HG03432 (cell line): Measurements from ENCODE around the gene CCDC7.
"Not testable (repeated sequence)": the region's sequence is repeated elsewhere in the genome, so short reads cannot be mapped to it uniquely, and the experiment has no call there.

Experiments
- ATAC-seq: cut with Tn5 transposase; IDR thresholded peaks from one replicate; pipeline ENCODE4 v1.9.1; 2021; ENCODE audit warnings: mild to moderate bottlenecking, moderate library complexity; ENCODE audit not compliant: unreplicated experiment

CCDC7 gene

DNA sequence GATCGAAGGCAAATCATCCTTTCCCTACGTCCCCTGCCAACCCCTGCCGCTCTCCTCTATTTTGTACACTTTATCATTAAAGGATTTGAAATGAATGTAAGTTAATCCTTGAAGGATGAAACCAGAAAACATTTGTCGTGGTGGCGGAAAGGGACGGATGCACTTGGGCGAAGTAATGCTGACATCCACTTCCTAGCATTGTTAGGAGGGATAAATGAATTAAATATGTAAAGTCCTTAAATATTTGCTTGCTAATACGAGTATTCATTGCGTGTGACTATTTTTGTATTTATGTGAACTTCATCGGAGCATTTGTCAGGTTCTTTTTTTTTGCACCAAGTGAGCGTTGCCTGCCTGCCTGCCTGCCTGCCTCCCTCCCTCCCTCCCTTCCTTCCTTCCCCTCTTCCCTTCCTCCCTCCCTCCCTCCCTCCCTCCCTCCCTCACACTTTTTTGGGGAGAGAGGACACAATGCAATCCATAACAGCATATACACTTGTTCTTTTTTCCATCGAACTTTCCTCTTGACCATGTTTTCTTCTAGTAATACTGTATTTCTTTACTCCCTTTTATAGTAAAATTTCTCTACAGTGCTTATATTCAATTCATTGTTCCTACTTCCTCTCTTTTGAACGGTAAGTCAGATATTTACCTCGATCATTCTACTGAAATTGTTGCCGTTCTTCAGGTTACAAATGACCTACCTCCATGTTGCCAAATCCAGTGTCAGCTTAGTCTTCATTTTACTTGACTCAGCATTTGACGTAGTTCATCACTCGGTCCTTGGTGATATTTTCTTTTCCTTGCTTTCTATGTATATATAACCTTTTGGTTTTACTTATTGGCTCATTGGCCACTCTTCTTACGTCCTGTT lies 831 bp downstream of the CCDC7 start:
- peak; percentile 11 for ATAC-seq

DNA sequence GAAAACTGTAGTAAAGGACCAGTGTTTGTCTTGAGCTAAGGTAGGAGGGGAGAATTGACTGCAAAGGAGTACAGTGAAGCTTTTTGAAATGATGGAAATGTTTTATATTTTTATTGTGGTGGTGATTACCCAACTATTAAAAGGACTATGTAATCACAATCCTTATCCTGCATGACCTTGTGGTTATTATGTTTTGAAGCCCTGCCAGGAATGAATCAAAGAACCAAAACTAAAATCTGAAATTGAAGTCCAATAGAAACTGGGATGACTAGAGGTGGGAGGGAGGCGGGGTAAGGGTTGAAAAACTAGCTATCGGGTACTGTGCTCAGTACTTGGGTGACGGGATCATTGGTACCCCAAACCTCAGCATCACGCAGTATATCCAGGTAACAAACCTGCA lies 8.2 kb downstream of the CCDC7 start:
- ATAC-seq: no peak

- no peak for ATAC-seq
Observed at GRCh38 chr10:32459051-32459698, 13.2 kb downstream of the CCDC7 start.

DNA sequence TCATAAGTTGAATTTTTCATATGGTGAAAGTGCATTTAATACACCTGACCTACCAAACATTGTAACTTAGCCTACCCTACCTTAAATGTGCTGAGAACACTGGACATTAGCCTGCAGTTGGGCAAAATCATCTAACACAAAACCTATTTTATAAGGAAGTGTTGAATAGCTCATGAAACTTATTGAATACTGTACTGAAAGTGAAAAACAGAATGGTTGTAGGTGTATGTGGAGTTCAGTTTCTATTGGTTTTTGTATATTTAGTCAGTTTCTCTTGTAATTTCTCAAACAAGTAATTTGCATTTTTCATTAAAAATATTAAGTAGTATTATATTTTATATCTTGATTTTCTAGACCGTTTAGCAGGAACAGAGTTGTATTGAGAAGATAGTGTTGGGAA lies 15.3 kb downstream of the CCDC7 start:
- ATAC-seq: peak; percentile 61

GRCh38 chr10:32471232-32471631 lies 25.3 kb downstream of the CCDC7 start:
- no peak for ATAC-seq

DNA sequence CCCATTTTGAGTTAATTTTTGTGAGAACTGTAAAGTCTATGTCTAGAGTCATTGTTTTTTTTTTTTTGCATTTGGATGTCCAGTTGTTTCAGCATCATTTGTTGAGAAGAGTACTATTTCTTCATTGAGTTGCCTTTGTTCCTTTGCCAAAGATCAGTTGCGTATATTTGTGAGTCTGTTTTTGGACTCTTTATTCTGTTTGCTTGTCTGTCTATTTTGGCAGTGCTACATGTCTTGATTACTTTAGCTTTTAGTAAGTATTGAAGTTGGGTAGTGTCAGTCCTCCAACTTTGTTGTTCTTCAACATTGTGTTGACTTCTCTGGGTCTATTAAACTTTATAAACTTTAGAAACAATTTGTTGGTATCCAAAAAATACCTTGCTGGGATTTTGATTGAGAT lies 31.6 kb downstream of the CCDC7 start:
- ATAC-seq: no peak

DNA sequence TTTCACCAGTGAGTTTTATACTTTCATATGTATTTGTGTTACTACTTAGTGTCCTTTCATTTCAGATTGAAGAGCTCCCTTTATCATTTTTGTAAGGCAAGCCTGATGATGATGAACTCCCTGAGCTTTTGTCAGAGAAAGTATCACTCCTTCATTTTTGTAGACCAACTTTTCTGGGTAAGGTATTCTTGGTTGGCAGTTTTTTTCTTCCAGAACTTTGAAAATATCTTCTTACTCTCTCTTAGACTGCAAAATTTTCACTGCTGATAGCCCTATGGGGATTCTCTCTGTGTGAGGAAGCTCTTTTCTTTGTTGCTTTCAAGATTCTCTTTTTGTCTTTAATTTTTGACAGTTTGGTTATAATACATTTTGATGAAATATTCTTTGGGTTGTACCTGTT lies 35.7 kb downstream of the CCDC7 start:
- no peak for ATAC-seq

DNA sequence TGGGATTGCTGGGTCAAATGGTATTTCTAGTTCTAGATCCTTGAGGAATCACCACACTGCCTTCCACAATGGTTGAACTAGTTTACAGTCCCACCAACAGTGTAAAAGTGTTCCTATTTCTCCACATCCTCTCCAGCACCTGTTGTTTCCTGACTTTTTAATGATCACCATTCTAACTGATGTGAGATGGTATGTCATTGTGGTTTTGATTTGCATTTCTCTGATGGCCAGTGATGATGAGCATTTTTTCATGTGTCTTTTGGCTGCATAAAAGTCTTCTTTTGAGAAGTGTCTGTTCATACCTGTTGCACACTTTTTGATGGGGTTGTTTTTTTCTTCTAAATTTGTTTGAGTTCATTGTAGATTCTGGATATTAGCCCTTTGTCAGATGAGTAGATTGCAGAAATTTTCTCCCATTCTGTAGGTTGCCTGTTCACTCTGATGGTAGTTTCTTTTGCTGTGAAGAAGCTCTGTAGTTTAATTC lies 37.1 kb downstream of the CCDC7 start:
- not testable (repeated sequence) for ATAC-seq

- not testable (repeated sequence) for ATAC-seq
Observed at GRCh38 chr10:32488038-32488437, 42.1 kb downstream of the CCDC7 start.

GRCh38 chr10:32489158-32489557 lies 43.2 kb downstream of the CCDC7 start:
- no peak for ATAC-seq

- no peak for ATAC-seq
Observed at GRCh38 chr10:32489901-32490300, 44.0 kb downstream of the CCDC7 start.

GRCh38 chr10:32494562-32494961 lies 48.6 kb downstream of the CCDC7 start:
- ATAC-seq: not testable (repeated sequence)

DNA sequence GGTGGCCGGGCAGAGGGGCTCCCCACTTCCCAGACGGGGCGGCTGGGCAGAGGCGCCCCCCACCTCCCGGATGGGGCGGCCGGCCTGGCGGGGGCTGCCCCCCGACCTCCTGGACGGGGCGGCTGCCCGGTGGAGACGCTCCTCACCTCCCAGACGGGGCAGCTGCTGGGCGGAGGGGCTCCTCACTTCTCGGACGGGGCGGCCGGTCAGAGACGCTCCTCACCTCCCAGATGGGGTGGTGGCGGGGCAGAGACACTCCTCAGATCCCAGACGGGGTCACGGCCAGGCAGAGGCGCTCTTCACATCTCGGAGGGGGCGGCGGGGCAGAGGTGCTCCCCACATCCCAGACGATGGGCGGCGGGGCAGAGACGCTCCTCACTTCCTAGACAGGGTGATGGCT lies 54.2 kb downstream of the CCDC7 start:
- ATAC-seq: not testable (repeated sequence)

DNA sequence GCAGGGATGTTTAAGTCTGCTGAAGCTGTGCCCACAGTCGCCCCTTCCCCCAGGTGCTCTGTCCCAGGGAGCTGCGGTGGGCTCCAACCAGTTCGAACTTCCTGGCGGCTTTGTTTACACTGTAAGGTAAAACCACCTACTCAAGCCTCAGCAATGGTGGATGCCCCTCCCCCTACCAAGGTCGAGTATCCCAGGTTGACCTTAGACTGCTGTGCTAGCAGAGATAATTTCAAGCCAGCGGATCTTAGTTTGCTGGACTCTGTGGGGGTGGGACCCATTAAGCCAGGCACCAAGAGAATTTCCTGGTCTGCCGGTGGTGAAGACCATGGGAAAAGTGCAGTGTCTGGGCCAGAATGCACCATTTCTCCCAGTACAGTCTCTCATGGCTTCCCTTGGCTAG lies 56.0 kb downstream of the CCDC7 start:
- no peak for ATAC-seq

DNA sequence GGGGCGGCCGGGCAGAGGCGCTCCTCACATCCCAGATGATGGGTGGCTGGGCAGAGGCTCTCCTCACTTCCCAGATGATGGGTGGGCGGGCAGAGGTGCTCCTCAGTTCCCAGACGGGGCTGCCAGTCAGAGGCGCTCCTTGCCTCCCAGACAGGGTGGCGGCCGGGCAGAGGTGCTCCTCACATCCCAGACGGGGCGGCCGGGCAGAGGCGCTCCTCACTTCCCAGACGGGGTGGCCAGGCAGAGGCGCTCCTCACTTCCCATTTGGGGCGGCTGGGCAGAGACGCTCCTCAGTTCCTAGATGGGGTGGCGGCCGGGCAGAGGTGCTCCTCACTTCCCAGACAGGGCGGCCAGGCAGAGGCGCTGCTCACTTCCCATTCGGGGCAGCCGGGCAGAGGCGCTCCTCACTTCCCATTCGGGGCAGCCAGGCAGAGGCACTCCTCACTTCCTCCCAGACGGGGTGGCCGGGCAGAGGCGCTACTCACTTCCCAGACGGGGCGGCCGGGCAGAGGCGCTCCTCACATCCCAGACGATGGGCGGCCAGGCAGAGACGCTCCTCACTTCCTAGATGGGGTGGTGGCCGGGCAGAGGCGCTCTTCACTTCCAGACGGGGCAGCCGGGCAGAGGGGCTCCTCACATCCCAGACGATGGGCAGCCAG lies 60.0 kb downstream of the CCDC7 start:
- not testable (repeated sequence) for ATAC-seq

DNA sequence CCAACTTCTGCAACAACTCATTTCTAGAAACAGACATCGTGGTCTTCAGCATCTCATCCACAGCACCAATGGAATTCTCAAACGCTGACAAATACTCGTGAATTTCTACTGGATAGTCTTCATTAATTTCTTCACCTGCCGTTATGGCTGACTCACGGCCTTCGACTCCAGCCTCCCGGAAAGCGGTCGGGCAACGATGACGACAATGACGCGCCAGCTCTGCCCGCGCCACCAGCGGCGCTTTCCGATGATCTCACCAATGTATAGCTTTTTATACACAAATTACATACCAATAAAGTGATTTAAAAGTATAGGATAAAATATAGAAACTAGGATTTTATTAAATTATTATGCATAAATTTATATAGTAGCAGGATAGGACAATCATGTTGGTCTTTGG lies 65.7 kb downstream of the CCDC7 start:
- ATAC-seq: no peak

- ATAC-seq: no peak
Observed at GRCh38 chr10:32516567-32517495, 70.9 kb downstream of the CCDC7 start.

GRCh38 chr10:32530231-32530630 lies 84.3 kb downstream of the CCDC7 start:
- no peak for ATAC-seq

- no peak for ATAC-seq
Observed at GRCh38 chr10:32538256-32538655, 92.3 kb downstream of the CCDC7 start.

DNA sequence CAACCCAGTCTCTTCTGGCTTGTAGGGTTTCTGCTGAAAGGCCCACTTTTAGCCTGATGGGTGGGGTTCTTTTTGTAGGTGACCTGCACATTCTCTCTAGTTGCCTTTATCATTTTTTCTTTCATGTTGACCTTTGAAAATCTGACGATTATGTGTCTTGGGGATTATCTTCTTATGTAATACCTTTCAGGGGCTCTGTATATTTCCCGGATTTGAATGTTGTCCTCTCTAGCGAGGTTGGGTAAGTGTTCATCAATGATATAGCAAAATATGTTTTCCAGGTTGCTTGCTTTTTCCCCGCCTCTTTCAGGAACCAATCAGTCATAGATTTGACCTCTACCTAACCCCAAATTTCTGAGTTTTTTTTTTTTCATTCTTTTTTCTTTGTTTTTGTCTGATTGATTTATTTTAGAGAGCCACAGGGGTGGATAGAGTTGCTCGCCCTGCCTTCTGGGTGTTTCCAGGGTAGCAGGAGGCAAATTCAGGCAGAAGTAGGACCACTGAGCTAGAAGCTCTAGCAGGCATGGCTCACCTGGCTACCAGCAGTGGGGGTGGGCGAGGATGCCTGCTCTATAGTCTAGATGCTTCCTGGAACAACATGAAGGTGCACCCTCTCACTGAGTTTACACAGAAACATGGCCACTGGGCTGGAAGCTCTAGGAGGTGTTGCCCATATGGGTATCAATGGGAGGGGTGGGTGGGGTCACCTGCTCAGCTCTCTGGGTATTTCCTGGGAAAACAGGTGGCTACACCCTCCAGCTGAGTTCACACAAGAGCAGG lies 94.9 kb downstream of the CCDC7 start:
- no peak for ATAC-seq
